Islet precursor cell (in vitro differentiated cells): ENCODE data around the gene PRKG2.

Experiments
- DNase-seq: peaks from one replicate; pipeline ENCODE4 v3.0.0-alpha.2; 2018

The PRKG2 gene

DNA sequence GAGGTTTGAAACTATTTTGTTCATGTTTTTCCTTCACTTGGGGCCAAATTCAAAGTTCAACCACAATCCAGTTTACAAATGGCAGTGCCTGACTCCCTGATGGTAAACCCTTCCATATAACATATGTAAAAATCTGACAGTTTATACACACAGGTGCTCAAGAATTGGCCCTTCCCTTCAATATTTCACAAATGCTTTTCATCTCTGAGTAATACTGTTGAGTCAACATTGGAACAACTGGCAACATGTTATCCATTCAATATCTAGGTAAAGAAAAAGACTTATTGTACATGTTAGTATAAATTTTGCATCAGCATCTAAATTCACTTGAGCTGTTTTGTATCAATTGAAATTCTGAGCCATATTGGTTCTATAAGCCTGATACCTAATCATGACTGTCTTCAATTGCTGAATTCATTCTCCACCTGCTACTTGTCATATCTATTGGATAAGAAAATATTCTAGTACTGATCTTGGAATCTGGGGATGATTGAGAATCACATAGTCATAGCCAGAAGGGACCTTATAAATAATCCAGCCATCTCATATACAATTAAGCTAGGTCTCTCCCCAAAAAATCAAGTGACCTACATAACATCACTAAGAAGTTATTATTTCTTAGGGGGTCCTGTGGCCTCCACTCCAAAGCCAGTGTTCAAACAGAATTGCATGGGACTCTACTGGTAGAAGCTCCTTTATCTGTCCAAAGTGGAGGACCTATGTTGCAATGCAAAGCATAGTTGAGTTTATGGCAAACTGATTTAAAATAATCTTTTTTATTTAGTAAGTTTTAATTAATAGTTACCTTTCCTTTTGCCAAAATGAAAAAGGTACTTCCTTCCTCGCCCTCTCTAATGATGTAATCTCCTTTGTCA lies 61.9 kb downstream of the PRKG2 start:
- no peak for DNase-seq

DNA sequence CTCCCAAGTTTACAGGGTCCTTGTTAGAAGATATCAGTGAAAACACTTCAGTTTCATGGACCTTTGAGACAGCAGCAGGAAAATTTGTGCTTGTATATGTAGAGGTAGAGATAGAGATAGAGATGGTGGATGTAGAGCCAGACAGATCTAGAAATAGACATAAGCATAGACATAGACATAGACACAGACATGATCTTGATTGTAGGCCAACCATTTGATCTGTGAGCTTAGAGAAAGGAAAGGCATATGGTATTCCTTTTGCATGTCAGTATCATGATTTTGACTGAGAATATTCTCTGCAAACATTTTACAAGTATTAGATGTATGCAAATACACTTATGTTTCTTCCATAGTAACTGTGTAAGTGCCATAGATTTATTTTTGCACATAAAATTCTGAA lies 65.0 kb downstream of the PRKG2 start:
- no peak for DNase-seq

DNA sequence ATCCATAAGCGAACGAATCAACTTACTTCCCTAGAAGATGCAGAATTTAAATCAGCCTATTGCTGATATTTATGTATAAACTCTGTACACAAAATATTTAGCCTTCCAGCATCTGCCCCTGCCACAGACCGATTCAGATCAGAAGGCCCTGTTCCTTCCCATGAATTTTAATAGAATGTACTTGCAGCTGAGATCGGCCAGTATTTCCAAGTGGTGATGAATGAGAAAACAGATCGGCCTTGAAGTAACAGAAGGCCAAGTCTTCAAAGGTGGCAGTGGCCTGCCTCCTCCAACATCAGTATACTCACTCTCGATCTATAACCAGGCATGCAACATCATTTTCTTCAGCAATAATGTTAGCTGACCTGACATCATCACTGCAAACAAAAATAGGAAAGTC lies 66.4 kb downstream of the PRKG2 start:
- DNase-seq = no peak

DNA sequence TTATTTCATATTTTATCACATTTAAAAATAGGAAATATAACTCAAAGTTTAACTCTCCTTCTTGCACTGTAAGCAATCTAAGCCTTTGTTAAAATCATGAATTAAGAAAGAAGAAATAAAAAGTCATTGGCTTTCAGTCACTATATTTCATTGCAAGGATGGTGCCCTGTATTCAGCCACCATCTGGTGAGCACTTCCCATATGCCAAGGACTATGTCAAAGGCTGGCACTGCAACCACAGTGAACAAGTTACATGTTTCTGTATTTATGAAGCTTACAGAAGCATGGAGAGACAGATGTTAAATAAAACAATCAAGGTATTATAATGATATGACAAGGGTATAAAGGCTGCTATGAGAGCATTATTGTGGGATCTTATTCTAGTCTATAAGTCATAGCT lies 68.6 kb downstream of the PRKG2 start:
- DNase-seq = no peak

DNA sequence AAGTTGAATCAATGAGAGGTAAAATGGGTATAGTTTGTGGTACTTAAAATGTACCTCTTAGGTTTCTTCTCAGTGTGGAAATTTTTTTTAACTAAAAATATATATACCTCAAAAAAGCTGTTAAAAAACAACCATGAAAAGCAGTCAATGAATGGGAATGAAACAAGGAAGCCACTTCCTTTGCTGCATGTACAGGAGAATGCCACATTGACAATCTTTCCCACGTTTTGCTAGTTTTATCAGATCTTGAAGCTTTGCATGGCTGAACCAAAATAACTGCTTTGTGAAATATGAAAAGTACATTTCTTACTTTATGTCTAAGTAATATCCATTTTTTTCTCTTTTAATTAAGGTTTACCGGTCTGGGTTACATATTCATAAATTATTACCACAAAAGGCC lies 71.8 kb downstream of the PRKG2 start:
- DNase-seq = no peak

DNA sequence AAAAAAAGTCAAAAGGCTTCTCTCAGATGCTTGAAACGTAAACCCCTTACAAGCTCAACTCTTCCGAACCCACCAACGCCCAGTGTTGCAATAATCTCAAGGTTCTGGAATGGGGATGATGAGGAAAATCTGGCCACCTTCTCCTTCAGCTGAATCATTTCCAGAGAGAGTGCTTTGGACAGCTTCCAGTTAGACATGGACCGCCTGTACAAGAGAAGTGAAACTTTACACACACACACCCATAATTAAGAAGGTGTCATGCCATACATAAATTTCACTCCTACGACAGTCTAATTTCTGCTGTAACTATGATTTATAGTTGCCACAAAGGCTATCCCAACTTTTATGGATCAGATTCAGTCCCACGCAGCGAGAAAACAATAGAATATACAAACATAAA lies 72.3 kb downstream of the PRKG2 start:
- DNase-seq = no peak

DNA sequence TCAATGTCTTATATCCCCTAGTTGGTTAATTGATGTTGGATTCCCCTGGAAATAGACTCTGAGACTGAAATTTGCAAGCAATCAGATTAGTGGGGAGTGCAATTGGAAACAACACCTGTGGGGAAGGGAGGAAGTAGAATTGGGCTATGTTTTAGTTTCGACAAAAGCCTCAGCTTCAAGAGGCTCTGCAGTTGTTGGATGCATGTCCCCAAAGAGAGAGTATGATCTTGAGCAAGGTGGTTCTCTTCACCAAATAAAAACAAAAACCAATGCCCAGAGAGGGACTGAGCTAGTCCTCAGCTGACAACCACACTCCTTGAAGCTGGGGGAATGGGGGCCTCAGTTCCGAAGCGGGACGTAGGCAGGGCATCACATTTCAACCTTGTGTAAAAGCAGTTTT lies 77.1 kb downstream of the PRKG2 start:
- no peak for DNase-seq

DNA sequence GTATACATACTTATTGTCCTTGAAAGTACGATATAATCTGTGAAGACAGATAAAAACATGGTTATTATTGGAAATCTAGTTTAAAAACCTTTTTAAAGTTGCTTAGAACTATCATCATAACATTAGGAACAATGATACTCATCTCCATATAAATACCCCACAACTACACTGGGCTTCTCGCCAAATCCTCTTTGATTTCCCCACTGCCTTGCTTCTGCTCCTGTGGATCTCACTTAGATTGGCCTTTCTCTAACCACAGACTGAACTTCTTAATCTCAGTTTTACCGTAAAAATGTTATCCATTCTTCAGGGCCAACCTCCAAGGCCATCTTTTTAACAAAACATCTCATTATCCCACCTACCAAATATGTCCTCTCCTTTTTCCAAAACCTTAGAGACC lies 77.6 kb downstream of the PRKG2 start:
- DNase-seq = no peak

DNA sequence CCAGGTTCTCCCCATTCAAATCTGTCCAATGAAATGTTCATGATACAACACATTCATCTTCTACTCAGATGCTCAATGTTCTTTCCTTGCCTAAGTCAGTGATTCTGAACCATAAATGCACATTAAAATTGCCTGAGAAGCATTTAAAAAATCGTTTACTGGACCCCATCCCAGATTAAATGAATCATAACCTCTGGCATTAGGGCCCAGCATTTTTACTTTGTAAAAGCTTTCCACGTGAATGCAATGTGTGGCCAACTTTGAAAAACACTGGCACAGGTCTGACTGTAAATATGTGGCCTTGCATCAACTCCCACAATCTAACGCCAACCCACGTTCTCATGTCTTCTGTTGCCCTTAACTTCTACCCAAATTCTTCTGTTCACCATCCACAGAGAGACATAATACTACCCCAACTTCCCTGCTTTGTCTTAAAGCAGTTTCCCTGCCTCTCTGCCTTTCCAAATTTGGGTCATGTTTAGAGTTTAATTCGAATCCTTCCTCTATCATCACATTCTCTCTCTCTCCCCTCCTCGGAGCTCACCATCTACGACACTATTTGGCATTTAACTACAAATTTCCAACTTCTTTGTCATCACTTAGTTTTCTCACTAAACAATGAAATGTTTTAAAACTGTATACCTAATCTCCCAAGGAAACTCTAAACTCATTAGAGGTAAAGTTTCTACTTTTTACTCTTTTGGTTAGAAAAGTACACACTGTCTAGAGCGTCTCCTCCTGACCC lies 78.7 kb downstream of the PRKG2 start:
- DNase-seq = no peak

DNA sequence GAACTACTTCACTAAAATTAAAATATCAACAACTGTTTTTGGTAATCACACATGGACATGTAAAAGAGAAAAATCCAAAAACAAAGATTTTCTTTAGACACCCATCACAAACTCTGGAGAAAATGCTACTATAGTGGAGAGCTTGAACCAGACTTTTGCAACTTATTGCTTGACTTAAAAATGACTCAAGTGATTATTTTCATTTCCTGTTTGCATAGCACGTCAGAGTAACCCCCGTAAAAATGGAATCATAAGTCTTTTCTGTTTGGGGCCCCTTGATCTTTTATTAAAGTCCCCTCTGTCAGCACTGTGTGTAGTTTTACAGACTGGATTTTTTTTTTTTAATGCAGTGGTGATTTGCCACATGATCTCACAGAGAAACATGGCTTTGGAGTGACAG lies 79.5 kb downstream of the PRKG2 start:
- DNase-seq = no peak

DNA sequence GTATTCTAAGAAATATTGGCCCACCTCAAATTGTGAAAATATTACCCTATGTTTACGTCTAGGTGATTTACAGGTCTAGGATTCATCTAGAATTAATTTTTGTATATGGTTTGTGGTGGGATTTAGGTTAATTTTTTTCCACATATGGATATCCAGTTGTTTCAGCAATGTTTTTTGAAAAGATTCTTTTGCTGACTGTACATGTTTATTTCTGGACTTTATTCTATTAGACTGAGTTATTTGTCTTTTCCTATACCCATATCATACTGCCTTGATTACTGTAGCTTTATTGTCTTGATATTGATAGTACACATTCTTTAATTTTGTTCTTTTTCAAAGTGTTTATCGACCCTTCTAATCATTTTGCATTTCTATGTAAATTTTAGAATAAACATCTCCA lies 83.5 kb downstream of the PRKG2 start:
- no peak for DNase-seq

DNA sequence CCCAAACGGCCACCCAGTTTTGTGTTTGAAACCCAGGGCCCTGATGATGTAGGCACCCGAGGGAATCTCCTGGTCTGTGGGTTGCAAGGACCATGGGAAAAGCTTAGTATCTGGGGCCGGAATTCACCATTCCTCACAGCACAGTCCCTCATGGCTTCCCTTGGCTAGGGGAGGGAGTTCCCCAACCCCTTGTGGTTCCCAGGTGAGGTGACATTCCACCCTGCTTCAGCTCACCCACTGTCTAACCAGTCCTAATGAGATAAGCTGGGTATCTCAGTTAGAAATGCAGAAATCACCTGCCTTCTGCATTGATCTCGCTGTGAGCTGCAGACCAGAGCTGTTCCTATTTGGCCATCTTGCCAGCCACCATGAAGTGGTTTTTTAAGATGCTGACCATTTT lies 84.0 kb downstream of the PRKG2 start:
- DNase-seq = no peak

DNA sequence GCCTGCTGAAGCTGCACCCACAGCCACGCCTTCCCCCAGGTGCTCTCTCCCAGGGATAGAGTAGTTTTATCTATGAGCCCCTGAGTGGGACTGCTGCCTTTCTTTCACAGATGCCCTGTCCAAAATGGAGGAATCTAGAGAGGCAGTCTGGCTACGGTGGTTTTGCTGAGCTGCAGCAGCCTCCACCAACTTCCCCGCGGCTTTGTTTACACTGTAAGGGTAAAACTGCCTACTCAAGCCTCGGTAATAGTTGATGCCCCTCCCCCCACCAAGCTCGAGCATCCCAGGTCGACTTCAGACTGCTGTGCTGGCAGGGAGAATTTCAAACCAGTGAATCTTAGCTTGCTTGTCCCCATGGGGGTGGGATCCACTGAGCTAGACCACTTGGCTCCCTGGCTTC lies 84.5 kb downstream of the PRKG2 start:
- DNase-seq = no peak

DNA sequence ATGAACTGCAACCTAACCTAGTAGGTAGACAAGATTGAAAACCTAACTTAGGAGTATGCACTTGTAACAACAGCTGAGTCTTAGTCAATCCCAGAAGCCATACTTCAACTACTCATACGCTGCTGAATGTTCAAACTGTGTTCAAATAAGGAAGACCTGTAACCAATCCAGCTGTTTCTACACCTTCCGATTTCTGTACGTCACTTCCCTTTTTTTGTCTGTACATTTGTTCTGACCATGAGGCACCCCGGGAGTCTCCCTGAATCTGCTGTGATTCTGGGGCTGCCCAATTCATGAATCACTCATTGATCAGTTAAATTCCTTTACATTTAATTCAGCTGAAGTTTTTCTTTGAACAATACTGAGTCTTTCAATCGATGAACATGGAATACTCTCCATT lies 95.0 kb downstream of the PRKG2 start:
- no peak for DNase-seq

DNA sequence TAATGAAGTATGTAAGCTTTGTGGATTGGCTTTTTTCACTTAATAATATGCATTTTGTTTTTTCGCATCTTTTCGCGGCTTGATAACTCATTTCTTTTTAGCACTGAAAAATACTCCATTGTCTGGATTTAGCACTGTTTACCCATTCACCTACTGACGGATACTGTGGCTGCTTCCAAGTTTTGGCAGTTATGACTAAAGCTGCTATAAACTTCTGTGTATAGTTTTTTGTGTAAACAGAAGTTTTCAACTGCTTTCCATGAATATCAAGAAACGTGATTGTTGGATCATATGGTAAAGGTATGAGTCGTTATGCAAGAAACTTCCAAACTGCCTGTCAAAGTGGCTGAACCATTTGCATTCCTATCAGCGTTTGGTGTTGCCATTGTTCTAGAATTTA lies 96.9 kb downstream of the PRKG2 start:
- no peak for DNase-seq

DNA sequence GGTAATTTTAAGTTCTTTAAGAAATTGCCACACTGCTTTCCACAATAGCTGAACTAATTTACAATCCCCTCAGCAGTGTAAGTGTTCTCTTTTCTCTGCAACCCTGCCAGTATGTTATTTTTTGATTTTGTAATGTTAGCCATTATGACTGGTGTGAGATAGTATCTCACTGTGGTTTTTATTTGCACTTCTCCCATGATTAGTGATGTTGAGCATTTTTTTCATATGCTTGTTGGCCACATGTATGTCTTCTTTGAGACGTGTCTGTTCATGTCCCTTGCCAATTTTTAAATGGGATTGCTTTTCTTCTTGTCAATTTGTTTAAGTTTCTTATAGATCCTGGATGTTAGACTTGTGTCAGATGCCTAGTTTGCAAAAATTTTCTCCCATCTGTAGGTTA lies 98.5 kb downstream of the PRKG2 start:
- no peak for DNase-seq

DNA sequence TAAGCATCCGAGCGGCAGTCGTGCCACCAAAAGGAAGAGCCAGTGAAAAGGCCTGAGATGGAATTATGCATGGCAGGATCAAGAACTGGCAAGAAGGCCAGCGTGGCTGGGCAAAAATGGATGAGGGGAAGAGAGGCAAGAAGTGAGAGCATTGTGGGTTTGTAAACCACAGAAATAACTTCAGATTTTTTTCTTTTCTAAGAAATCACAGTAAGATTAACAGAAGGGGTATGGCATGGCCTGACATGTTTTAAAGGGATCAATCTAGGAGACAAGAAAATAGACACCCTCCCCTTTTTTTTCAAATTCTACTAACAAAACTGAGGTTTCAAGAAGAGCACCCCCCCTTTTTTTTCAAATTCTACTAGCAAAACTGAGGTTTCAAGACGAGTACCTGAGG lies 102.0 kb downstream of the PRKG2 start:
- DNase-seq = no peak

DNA sequence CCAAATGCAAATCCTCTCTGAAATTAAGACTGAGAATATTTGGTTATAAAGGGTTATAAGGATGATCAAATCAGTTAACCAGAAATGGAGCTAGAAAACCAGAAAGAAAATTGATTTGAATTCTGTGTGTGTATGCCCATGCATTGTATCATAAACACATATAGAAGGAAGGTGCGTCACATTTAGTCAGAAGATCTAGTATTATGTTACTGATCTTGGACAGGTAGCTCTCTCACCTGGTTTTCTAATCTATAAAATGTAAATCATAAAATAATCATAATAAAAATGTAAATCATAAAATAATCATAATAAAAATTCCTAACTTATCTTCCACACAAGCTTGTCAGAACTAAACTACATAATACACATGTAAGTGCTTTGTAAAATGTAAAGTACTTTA lies 105.7 kb downstream of the PRKG2 start:
- no peak for DNase-seq

DNA sequence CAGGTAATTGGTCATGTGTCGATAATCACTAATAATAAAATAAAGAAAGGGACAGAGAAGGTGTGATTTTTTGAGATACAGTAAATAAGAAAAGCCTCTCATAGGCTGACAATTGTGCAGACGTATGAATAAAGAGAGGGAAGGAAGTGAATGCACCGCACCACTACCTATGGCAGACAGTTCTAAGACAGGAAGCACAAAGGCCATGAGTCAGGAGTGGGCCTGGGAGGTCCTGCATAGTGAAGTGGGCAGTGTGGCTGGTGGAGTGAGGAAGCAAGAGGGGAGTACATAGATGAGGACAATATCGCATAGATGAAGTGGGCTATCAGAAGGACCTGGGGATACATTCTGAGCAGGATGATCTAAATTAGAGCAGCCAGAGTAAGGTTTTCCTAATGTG lies 108.9 kb downstream of the PRKG2 start:
- no peak for DNase-seq

DNA sequence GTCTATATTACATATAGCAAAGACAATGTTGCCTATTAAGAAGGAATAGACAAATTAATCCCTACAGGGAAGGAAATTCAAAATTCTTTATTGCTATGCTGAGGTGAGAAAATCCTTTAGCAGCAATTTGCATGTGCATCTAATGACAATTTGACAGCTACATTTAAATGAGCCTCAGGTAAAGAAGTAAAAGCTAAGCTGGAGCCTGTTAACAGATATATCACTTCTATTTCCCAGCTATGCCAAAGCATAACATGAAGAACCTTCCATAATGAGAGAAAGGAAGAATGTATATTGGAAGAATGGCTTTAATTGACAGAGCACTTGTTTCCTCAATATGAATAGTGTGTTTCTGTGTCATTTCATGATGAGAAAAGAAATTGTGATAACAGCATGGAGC lies 112.9 kb downstream of the PRKG2 start:
- DNase-seq = no peak

DNA sequence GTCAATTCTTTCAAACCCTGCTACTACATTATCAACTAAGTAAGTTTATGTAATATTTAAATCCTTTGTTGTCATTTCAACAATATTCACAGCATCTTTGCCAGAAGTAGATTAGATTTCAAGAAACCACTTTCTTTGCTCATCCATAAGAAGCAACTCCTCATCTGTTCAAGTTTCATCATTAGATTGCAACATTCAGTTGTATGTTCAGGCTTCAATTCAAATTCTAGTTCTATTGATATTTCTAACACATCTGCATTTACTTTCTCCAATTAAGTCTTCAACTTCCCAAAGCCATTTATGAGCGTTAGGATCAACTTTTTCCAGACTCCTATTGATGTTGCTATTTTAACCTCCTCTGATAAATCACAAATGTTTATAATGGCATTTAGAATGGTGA lies 118.5 kb downstream of the PRKG2 start:
- DNase-seq = no peak

DNA sequence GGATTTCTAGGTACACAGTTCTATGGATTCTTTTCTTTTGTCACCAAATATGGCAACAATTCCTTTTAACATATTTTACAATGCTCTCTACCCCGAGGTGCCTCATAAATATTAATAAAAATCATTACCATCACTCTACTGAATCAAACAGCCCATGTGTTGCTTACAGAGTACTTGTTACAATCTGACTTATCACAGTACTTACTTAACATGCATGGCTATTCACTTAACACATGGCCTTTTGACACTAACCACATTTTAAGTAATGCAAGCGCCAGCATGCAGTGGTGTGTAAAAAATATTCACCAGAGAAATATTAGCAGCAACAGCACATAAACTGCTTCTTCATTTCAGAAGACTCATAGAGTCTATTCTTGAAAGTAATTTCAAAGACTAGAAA lies 119.6 kb downstream of the PRKG2 start:
- DNase-seq = no peak

DNA sequence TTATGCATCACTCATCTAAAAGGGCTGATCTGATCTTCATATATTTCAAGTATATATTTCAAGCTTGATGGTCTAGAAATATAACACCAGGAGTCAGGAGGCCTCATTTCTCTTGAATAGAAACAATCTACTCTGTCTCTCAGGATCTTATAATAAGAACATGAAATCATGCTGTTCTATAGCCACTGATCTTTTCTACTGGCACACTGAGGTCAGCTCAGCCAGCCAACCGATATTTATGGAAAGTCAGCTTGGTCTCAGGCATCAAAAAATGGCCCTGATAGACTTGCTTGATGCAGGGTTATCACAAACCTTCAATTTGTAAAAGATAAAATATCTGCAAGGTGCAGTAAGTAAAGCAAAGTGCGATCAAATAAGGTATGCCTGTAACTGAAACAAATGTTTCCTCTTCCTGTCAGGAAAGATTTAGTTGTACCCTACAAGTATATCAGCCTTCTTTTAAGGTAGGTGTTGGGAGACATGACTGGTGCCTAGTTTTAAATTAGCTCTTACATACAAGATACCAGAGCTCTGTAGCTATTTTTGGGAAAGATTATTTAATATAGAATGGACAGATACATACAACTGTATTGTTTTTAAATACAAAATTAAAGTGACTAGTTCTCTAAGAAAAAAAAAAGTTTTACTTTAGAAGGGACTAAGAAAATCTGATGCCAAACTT lies 121.2 kb downstream of the PRKG2 start:
- DNase-seq = no peak

DNA sequence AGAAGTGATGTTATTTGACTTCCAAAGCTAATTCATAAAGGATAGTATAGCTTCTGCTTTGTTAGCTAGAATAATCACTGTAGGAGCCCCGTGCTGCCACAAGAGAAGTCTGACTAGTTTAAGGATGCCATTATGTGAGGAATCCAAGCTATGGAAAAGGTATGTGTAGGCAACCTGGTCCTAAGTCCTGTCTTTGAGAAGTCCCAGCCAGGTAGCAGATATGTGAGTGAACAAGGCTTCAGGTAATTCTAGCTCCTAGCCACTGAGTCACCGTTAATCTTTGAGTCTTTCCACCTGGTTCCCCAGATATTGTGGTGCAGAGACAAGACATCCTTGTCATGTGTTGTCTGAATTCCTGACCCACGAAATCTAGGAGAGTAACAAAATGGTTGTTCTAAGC lies 129.0 kb downstream of the PRKG2 start:
- peak; percentile 61 for DNase-seq
